Midbrain (tissue), 1 donor: ENCODE results near the gene CREB5.
"Not testable (repeated sequence)": the region's sequence is repeated elsewhere in the genome, so short reads cannot be mapped to it uniquely, and the experiment has no call there.

Source experiments
- DNase-seq: peaks from one replicate; lab custom pipeline; 2025; lab: John Stamatoyannopoulos, UW

Gene CREB5

GRCh38 chr7:28813243-28813962, 401.1 kb downstream of the CREB5 start:
- DNase-seq = no peak

- DNase-seq = no peak
These were observed 403.1 kb downstream of the CREB5 start for GRCh38 chr7:28815369-28815927.

- no peak for DNase-seq
These were observed 403.6 kb downstream of the CREB5 start for GRCh38 chr7:28815928-28816373.

GRCh38 chr7:28818996-28819395, 406.7 kb downstream of the CREB5 start:
- no peak for DNase-seq

- DNase-seq = no peak
These were observed 411.3 kb downstream of the CREB5 start for GRCh38 chr7:28823582-28823981.

- not testable (repeated sequence) for DNase-seq
These were observed 413.6 kb downstream of the CREB5 start for GRCh38 chr7:28825817-28826448.

- DNase-seq = no peak
These were observed 418.5 kb downstream of the CREB5 start for GRCh38 chr7:28830846-28831245.

GRCh38 chr7:28832669-28833068, 420.4 kb downstream of the CREB5 start:
- DNase-seq = no peak

- DNase-seq = no peak
These were observed 423.5 kb downstream of the CREB5 start for GRCh38 chr7:28835800-28836199.

- DNase-seq = no peak
These were observed 424.4 kb downstream of the CREB5 start for GRCh38 chr7:28836716-28837115.

GRCh38 chr7:28837216-28837615, 424.9 kb downstream of the CREB5 start:
- no peak for DNase-seq

- DNase-seq = no peak
These were observed 428.3 kb downstream of the CREB5 start for GRCh38 chr7:28840592-28840995.

GRCh38 chr7:28841766-28842165, 429.4 kb downstream of the CREB5 start:
- DNase-seq = no peak

GRCh38 chr7:28842769-28843295, 430.5 kb downstream of the CREB5 start:
- no peak for DNase-seq

GRCh38 chr7:28845106-28845505, 432.8 kb downstream of the CREB5 start:
- no peak for DNase-seq

GRCh38 chr7:28847176-28847575, 434.9 kb downstream of the CREB5 start:
- DNase-seq = no peak

GRCh38 chr7:28847681-28848080, 435.4 kb downstream of the CREB5 start:
- no peak for DNase-seq

GRCh38 chr7:28848906-28849305, 436.6 kb downstream of the CREB5 start:
- DNase-seq = no peak

GRCh38 chr7:28850699-28851098, 438.4 kb downstream of the CREB5 start:
- DNase-seq = no peak

- no peak for DNase-seq
These were observed 440.8 kb downstream of the CREB5 start for GRCh38 chr7:28853150-28853549.

- DNase-seq = peak; percentile 82
These were observed 441.8 kb downstream of the CREB5 start for GRCh38 chr7:28853834-28854749.

- no peak for DNase-seq
These were observed 442.4 kb downstream of the CREB5 start for GRCh38 chr7:28854750-28855074.
